ENCODE results near the gene RNASE7.

The RNASE7 gene

GRCh38 chr14:21088687-21089086 lies 46.5 kb downstream of the RNASE7 start:
- DNase-seq, result no peak

DNA sequence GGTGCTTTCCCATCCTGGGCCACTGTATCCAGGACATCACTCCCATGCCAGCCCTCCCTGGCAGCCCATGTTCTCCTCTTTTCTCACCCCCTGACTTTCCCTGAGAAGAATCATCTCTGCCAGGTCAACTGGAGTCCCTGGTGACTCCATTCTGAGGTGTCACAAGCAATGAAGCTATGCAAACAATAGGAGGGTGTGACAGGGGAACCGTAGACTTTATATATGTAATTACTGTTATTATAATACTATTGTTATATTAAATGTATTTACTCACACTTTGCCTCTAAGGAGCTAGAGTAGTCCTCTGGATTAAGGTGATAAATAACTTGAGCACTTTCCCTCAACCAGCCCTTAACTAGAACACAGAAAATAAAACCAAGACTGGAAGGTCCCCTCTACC lies 47.1 kb downstream of the RNASE7 start:
- DNase-seq, result no peak

DNA sequence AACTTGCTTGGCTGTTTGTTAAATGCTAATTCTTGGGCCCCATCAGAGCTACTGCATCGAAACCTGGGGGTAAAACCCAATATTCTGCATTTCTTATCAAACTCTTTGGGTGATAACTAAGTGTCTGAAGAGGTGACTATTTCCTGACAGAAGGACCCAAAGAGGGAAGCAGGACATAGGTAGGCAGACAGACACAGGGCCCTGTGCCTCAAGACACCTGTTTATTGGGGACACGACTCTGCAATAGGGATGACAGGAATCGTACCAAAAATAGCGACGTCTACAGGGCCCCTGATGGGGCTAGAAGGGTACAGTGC lies 47.7 kb downstream of the RNASE7 start:
- DNase-seq, result no peak

GRCh38 chr14:21090194-21090939 lies 48.2 kb downstream of the RNASE7 start:
- DNase-seq, result no peak

- DNase-seq, result no peak
Measured at GRCh38 chr14:21090940-21091663, 48.9 kb downstream of the RNASE7 start.

DNA sequence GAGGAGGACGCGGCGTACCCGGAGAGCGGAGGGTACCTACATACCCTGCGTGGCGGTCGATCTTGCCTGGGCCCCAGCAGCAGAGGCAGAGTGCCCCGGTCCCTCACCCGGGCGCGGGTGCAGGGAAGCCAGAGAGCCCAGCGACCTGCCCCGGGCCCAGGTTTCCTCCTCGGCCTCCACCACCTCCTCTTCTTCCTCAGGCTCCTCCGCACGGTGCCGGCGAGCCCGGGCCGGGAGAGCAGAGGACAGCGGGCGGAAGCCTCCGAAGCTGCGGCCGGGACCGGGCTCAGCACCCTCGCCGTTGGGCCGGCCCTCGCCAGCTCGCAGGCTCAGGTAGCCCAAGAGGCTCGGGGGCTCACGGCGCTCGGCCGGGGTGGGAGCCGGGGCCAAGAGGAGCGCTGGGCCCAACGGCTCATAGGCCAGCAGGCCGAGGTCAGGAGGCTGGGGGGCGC lies 49.7 kb downstream of the RNASE7 start:
- DNase-seq, result no peak

GRCh38 chr14:21092273-21093011 lies 50.3 kb downstream of the RNASE7 start:
- DNase-seq, result no peak

DNA sequence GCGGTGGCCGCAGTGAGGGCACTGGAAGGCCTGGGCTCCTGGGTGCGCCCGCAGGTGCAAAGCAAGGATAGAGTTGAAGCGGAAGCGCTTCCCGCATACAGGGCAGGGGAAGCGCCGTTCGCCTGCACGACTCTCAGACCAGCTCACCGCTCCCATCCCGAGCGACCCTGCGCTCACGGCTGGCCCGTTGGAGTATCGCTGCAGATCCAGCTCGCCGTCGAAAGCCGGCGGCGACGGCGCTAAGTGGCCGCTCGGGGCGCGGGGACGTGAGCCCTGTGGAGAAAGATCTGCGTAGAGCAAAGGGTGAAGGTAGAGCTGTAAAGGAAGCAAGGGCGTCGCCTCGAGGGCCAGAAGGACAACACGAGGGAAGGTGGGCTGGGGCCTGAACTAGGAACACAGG lies 50.9 kb downstream of the RNASE7 start:
- no peak for DNase-seq

All from SIG-M5 (cell line).